Smooth muscle cell (in vitro differentiated cells): Measurements from ENCODE around the gene ATP6V1B1. TPM values are rescaled to one million over a fixed set of nuclear protein-coding genes. Genes with fewer than 3 reads are reported as not detected.

Experiments
- DNase-seq: peaks from one replicate; lab custom pipeline; 2025; ENCODE audit not compliant: unreplicated experiment; lab: John Stamatoyannopoulos, UW
- H2AFZ ChIP-seq: fragments of 200-600 bp; sonication (generic); 2 replicates; pipeline ENCODE4 v1.6.0; 2016; ENCODE audit warnings: antibody characterized with exemption, low read depth, mild to moderate bottlenecking
- H3F3A ChIP-seq: fragments of 200-600 bp; sonication (generic); 2 replicates; pipeline ENCODE4 v1.6.0; 2017; ENCODE audit warnings: antibody characterized with exemption, low read depth
- H3K27ac ChIP-seq: fragments of 200-600 bp; sonication (generic); 2 replicates; pipeline ENCODE4 v1.5.1; 2016; ENCODE audit warnings: low read depth, mild to moderate bottlenecking
- H3K27me3 ChIP-seq: fragments of 200-600 bp; sonication (generic); 2 replicates; pipeline ENCODE4 v1.6.1; 2016; ENCODE audit warnings: low read depth, mild to moderate bottlenecking
- H3K36me3 ChIP-seq: fragments of 200-600 bp; sonication (generic); 2 replicates; pipeline ENCODE4 v1.5.1; 2016; ENCODE audit warnings: low read depth
- H3K4me1 ChIP-seq: fragments of 200-600 bp; sonication (generic); 2 replicates; pipeline ENCODE4 v1.5.1; 2016; ENCODE audit warnings: low read depth
- H3K4me2 ChIP-seq: fragments of 200-600 bp; sonication (generic); 2 replicates; pipeline ENCODE4 v1.6.0; 2016; ENCODE audit warnings: mild to moderate bottlenecking
- H3K4me3 ChIP-seq: fragments of 200-600 bp; sonication (generic); 2 replicates; pipeline ENCODE4 v1.5.1; 2016; ENCODE audit warnings: mild to moderate bottlenecking
- H3K79me2 ChIP-seq: fragments of 200-600 bp; sonication (generic); 2 replicates; pipeline ENCODE4 v1.6.0; 2016; ENCODE audit warnings: low read depth, mild to moderate bottlenecking
- H3K9ac ChIP-seq: fragments of 200-600 bp; sonication (generic); 2 replicates; pipeline ENCODE4 v1.6.0; 2016; ENCODE audit warnings: low read depth
- H3K9me3 ChIP-seq: fragments of 200-600 bp; sonication (generic); replicated peaks from 2 replicates; pipeline ENCODE4 v1.5.1; 2016; ENCODE audit warnings: low read depth
- H4K20me1 ChIP-seq: fragments of 200-600 bp; sonication (generic); 2 replicates; pipeline ENCODE4 v1.6.0; 2016; ENCODE audit warnings: low read depth
- CTCF ChIP-seq: fragments of 200-600 bp; sonication (generic); IDR thresholded peaks from 2 replicates; pipeline ENCODE4 v1.5.1; 2017; ENCODE audit warnings: borderline replicate concordance, mild to moderate bottlenecking, antibody characterized with exemption; ENCODE audit not compliant: insufficient read depth, poor library complexity, severe bottlenecking
- WGBS: methylation state at CpG from one replicate; pipeline ENCODE4 v1.1.7; 2016; ENCODE audit warnings: low lambda C conversion rate; 5-methylcytosine and 5-hydroxymethylcytosine counted together
- polyA plus RNA-seq: library from polyadenylated mRNA; unstranded; fragments of >200 nt; fragmentation: Nextera tagmentation; extraction: Ambion mirVana; gene quantifications from 2 replicates; pipeline ENCODE4 v1.2.1, GENCODE V29; 2016
- total RNA-seq: library from RNA; depleted of rRNA; stranded (reverse); fragments of >200 nt; gene quantifications from 2 replicates; pipeline ENCODE4 v1.2.3, GENCODE V29; 2014

Gene ATP6V1B1
- total and polyA plus RNA-seq, 2 experiments from 2014 or later: 0.59 TPM; not detected in 1

GRCh38 chr2:70962885-70963878 is 27.5 kb downstream of the ATP6V1B1 start:
- WGBS: 84% methylated on average over 18 of the region's 18 CpGs
- Histone ChIP-seq H3K4me1 (no peaks in the 10 kb centered on the region), H3K79me2 (no peaks in the 10 kb centered on the region), H3F3A (no peaks in the 10 kb centered on the region), H3K9me3 (no peaks in the 10 kb centered on the region), H4K20me1 (no peaks in the 10 kb centered on the region), H3K4me2 (no peak overlapping the region), H3K27ac (no peak overlapping the region), H3K4me3 (no peak overlapping the region), H3K36me3 (no peaks in the 10 kb centered on the region), H3K9ac (no peak overlapping the region), H3K27me3 (peaks cover 66% of the 10 kb centered on the region), H2AFZ (no peak overlapping the region)
- TF ChIP-seq CTCF: no peak
- DNase-seq: no peak

GRCh38 chr2:70964133-70964532 is 28.4 kb downstream of the ATP6V1B1 start:
- H3K36me3 ChIP-seq: no peaks in the 10 kb centered on the region
- H2AFZ ChIP-seq: no peak overlapping the region
- 82% methylated on average over 4 of the region's 4 CpGs for WGBS
- peaks cover 75% of the 10 kb centered on the region for H3K27me3 ChIP-seq
- no peaks in the 10 kb centered on the region for H3F3A ChIP-seq
- no peaks in the 10 kb centered on the region for H3K4me1 ChIP-seq
- H3K4me2 ChIP-seq: no peak overlapping the region
- no peak overlapping the region for H3K9ac ChIP-seq
- H3K79me2 ChIP-seq: no peaks in the 10 kb centered on the region
- TF ChIP-seq CTCF: no peak
- H3K9me3 ChIP-seq: no peaks in the 10 kb centered on the region
- no peak for DNase-seq
- H3K27ac ChIP-seq: no peak overlapping the region
- H4K20me1 ChIP-seq: no peaks in the 10 kb centered on the region
- H3K4me3 ChIP-seq: no peak overlapping the region

GRCh38 chr2:70964596-70965386 is 29.1 kb downstream of the ATP6V1B1 start:
- no peaks in the 10 kb centered on the region for H3K79me2 ChIP-seq
- no peak overlapping the region for H2AFZ ChIP-seq
- no peaks in the 10 kb centered on the region for H3K4me1 ChIP-seq
- peak overlapping the region; percentile 89 for H3K4me2 ChIP-seq
- no peak overlapping the region for H3K27ac ChIP-seq
- no peak for DNase-seq
- peak overlapping the region; percentile 42 for H3K4me3 ChIP-seq
- no peaks in the 10 kb centered on the region for H4K20me1 ChIP-seq
- H3K27me3 ChIP-seq: peaks cover 82% of the 10 kb centered on the region
- H3K9ac ChIP-seq: no peak overlapping the region
- no peaks in the 10 kb centered on the region for H3K36me3 ChIP-seq
- H3F3A ChIP-seq: no peaks in the 10 kb centered on the region
- peak; percentile 67 for TF ChIP-seq CTCF
- H3K9me3 ChIP-seq: no peaks in the 10 kb centered on the region
- WGBS: 9% methylated on average over 48 of the region's 59 CpGs
